Measurements from ENCODE around the gene FDX2. TPM values are rescaled to one million over a fixed set of nuclear protein-coding genes. Genes with fewer than 3 reads are reported as not detected.

FDX2 gene
- total and polyA plus RNA-seq, 2 of the 13 experiments (the other 11 are each of a cell fraction or from before 2014, with no cell fraction given) = 21.0 to 24.7 TPM

DNA sequence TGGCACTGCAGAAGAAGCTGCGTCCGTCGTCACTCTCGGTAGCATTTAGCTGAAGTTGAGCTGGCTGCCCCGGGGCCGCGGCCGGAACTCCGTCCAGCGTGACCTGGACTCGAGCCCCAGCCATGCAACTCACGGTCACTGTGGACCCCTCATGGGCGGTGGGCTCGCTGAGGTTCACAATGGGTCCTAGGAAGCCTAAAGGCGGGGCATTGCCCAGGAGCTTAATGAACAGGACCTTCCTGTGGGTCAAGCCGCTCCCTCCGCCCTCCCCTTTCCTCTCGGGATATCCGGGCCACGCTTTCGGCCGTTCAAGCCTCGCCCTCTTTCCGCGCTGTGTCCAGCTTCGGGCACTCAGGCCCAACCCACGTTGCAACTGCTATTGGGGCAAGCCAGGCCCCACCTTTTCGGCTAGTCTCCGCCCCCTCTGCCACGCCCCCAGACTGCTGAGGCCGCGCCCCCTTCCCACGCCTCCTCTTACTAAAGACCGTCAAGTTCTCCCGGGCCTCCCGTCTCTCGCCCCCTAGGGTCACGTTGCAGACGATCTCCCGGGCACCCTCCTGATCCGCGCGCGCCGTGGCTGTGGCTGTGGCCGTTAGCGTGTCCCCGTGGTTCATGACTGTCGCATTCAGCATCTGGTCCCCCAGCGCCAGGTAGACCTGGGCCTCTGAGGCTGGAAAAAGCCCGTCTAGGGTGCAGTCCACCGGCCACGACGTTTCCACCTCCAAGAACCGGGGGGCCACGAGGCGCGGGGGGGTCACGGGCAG lies 19.0 kb upstream of the FDX2 start:
- FAIRE-seq = peak; percentile 46
- intact Hi-C loops (cut with micrococcal nuclease; ENCODE audit: unreplicated experiment) = loop anchor here (2.0 to 5.0 kb wide), 2 partner anchors 53 to 66 kb away; no protein-coding TSS in a partner anchor
- H3K27ac ChIP-seq (ENCODE audit: extremely low read length, insufficient read depth, low read length) = peak overlapping the region; percentile 95
- TF ChIP-seq ZNF17 (CRISPR knock-in tag; IDR thresholded peaks at IDR 0.05) = no peak
- no peak for TF ChIP-seq NFIB (CRISPR knock-in tag; IDR thresholded peaks at IDR 0.05; ENCODE audit: borderline replicate concordance)
- peak; percentile 39; the same call in 1 of the 2 replicates for TF ChIP-seq ZNF670 (CRISPR knock-in tag; IDR thresholded peaks at IDR 0.05; ENCODE audit: borderline replicate concordance)
- no peak; the same call in 1 of the 2 replicates for TF ChIP-seq CEBPB (IDR thresholded peaks at IDR 0.05; ENCODE audit: borderline replicate concordance, low read depth, low read length)
- TF ChIP-seq, protein P1, sequence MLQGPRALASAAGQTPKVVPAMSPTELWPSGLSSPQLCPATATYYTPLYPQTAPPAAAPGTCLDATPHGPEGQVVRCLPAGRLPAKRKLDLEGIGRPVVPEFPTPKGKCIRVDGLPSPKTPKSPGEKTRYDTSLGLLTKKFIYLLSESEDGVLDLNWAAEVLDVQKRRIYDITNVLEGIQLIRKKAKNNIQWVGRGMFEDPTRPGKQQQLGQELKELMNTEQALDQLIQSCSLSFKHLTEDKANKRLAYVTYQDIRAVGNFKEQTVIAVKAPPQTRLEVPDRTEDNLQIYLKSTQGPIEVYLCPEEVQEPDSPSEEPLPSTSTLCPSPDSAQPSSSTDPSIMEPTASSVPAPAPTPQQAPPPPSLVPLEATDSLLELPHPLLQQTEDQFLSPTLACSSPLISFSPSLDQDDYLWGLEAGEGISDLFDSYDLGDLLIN (CRISPR knock-in tag; IDR thresholded peaks at IDR 0.05; ENCODE audit: borderline replicate concordance) = peak; percentile 63; the same call in 1 of the 2 replicates
- TF ChIP-seq ZNF143 (CRISPR knock-in tag; IDR thresholded peaks at IDR 0.05) = peak; percentile 34; the same call in 1 of the 2 replicates
- TF ChIP-seq ZNF207 (IDR thresholded peaks at IDR 0.05; ENCODE audit: borderline replicate concordance) = no peak
- no peak for TF ChIP-seq ISL2 (CRISPR knock-in tag; IDR thresholded peaks at IDR 0.05)
- TF ChIP-seq, protein P2, sequence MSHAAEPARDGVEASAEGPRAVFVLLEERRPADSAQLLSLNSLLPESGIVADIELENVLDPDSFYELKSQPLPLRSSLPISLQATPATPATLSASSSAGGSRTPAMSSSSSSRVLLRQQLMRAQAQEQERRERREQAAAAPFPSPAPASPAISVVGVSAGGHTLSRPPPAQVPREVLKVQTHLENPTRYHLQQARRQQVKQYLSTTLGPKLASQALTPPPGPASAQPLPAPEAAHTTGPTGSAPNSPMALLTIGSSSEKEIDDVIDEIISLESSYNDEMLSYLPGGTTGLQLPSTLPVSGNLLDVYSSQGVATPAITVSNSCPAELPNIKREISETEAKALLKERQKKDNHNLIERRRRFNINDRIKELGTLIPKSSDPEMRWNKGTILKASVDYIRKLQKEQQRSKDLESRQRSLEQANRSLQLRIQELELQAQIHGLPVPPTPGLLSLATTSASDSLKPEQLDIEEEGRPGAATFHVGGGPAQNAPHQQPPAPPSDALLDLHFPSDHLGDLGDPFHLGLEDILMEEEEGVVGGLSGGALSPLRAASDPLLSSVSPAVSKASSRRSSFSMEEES (CRISPR knock-in tag; IDR thresholded peaks at IDR 0.05) = 0 out of 2 replicates have a peak, but pooled peaks have one; percentile 14
- TF ChIP-seq KAT2B (IDR thresholded peaks at IDR 0.05; ENCODE audit: borderline replicate concordance, low read depth, low read length) = no peak
- no peak for TF ChIP-seq ZMYM2 (CRISPR knock-in tag; IDR thresholded peaks at IDR 0.05)
- TF ChIP-seq ZNF747 (CRISPR knock-in tag; IDR thresholded peaks at IDR 0.05; ENCODE audit: borderline replicate concordance) = peak; percentile 73; the same call in 1 of the 2 replicates
- TF ChIP-seq CBX5 (CRISPR knock-in tag; IDR thresholded peaks at IDR 0.05; ENCODE audit: borderline replicate concordance) = no peak
- no peak for TF ChIP-seq NFYB (CRISPR knock-in tag; IDR thresholded peaks at IDR 0.05)

More for the DNA sequence above, 19.0 kb upstream of the FDX2 start:
- peaks cover 6 to 12% of the 10 kb centered on the region in 2 experiments for H3K36me3 ChIP-seq (replicated peaks in 1 of 2; ENCODE audit: control insufficient read depth in 1 of 2, insufficient read depth in 2 of 2, low read length in 2 of 2)
- H3K79me2 ChIP-seq (ENCODE audit: insufficient read depth, low read length) = peaks cover 37% of the 10 kb centered on the region
- no peak overlapping the region for H2AFZ ChIP-seq (ENCODE audit: low read length)
- WGBS (ENCODE audit: low lambda C conversion rate) = 2% methylated on average over 41 of the region's 59 CpGs
- peaks cover 12% of the 10 kb centered on the region; the same call in 1 of the 2 replicates for H4K20me1 ChIP-seq (ENCODE audit: insufficient read depth, low read length)
- no TSS peak for BruUV-seq (replicated peaks)
- peak overlapping the region; percentile 98 for H3K4me2 ChIP-seq (ENCODE audit: low read depth, low read length)
- DNase-seq (ENCODE audit: low spot score) = peak; percentile 93
- ATAC-seq = peak; percentile 77
- in situ Hi-C loops (cut with HindIII; ENCODE audit: extremely low pct_ligation_motif_present, low pct_unique_long_range_greater_than_20kb) = loop anchor here (5.0 kb wide), 1 partner anchor 48 kb away; the partner anchor contains the start of gene TYK2
- H3K4me1 ChIP-seq (ENCODE audit: insufficient read depth, low read length) = peaks cover 53% of the 10 kb centered on the region
- H3K9me3 ChIP-seq (ENCODE audit: low read length) = no peaks in the 10 kb centered on the region
- H3K27me3 ChIP-seq (ENCODE audit: control insufficient read depth in 1 of 2, insufficient read depth in 2 of 2, low read length in 2 of 2) = peaks cover 0 to 3% of the 10 kb centered on the region in 2 experiments; a peak in 2 of 5 replicates
- peak overlapping the region; percentile 77 to 89 (median 86) for H3K4me3 ChIP-seq (replicated peaks in 1 of 3; ENCODE audit: insufficient read depth in 1 of 3, low read depth in 2 of 3, low read length in 3 of 3)
- POLR2A ChIA-PET = interaction anchor here (0.6 to 6.9 kb wide), 18 partner anchors 10 to 501 kb away, joined by 3 to 79 read pairs (median 5); partner anchors contain the start of genes CDC37, FDX2, ICAM1 and ICAM4
- CTCF ChIA-PET (ENCODE audit: low intra/inter-chr PET ratio, low total read pairs) = interaction anchor here (0.8 kb wide), 1 partner anchor 54 kb away, joined by 3 read pairs; no protein-coding TSS in a partner anchor
- H3K9ac ChIP-seq (ENCODE audit: insufficient read depth, low read depth, low read length) = peak overlapping the region; percentile 81
